AG10803 (cell line): ENCODE data around the gene NRF1.
"Not testable (repeated sequence)": the region's sequence is repeated elsewhere in the genome, so short reads cannot be mapped to it uniquely, and the experiment has no call there.

Experiments
- DNase-seq: peaks from one replicate; pipeline ENCODE4 v3.0.0; 2010; ENCODE audit warnings: low read depth
- H3K4me3 ChIP-seq: 2 replicates; pipeline ENCODE4 v1.5.1; 2011; ENCODE audit warnings: mild to moderate bottlenecking, low read length, control low read depth
- CTCF ChIP-seq: conservative IDR thresholded peaks from 2 replicates; pipeline ENCODE4 v1.5.1; 2011; ENCODE audit warnings: mild to moderate bottlenecking, low read length, control low read depth, inconsistent platforms

Gene NRF1

GRCh38 chr7:129649128-129649690 is 37.7 kb downstream of the NRF1 start:
- no peak overlapping the region for H3K4me3 ChIP-seq
- no peak for TF ChIP-seq CTCF
- no peak for DNase-seq

- H3K4me3 ChIP-seq = no peak overlapping the region
- no peak for DNase-seq
- TF ChIP-seq CTCF = no peak
These were observed 38.7 kb downstream of the NRF1 start for GRCh38 chr7:129650056-129650758.

DNA sequence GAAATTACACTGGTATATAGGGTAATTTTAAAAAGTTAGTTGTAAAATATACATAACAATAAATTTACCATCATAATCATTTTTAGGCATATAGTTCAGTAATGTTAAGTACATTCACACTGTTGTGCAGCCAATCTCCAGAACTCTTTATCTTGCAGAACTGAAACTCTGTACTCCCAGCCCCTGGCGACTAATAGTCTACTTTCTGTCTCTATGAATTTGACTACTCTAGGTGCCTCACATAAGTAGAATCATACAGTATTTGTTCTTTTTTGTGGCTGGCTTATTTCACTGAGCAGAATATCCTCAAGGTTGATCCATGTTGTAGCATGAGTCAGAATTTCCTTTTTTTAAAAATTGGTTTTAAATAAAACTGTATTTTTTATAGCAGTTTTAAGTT is 41.4 kb downstream of the NRF1 start:
- DNase-seq = no peak
- H3K4me3 ChIP-seq = no peak overlapping the region
- no peak for TF ChIP-seq CTCF

DNA sequence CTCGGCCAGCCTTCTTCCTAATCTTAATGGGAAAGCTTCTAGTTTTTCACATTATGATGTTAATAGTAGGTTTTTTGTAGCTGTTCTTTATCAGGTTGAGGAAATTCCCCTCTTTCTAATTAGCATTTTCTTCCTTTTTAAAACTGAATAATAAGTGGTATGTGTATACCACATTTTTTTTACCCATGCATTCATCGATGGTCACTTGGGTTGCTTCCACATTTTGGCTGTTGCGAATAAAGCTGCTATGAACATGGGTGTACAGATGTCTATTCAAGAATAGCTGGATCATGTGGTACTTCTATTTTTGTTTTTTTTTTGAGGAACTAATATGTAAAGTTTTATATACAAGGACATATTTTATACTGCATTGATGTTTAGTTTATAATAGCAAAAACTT is 44.3 kb downstream of the NRF1 start:
- no peak for TF ChIP-seq CTCF
- DNase-seq = no peak
- no peak overlapping the region for H3K4me3 ChIP-seq

DNA sequence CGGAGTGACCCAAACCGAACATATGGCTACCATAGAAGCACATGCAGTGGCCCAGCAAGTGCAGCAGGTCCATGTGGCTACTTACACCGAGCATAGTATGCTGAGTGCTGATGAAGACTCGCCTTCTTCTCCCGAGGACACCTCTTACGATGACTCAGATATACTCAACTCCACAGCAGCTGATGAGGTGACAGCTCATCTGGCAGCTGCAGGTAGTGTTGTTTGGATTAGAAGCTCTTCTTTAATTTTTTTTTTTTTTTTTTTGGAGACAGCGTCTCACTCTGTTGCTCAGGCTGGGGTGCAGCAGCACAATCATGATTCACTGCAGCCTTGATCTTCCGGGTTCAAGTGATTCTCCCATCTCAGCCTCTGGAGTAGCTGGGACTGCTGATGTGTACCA is 45.8 kb downstream of the NRF1 start:
- no peak overlapping the region for H3K4me3 ChIP-seq
- DNase-seq = no peak
- TF ChIP-seq CTCF = no peak

GRCh38 chr7:129659907-129660306 is 48.4 kb downstream of the NRF1 start:
- not testable (repeated sequence) for DNase-seq, H3K4me3 ChIP-seq

DNA sequence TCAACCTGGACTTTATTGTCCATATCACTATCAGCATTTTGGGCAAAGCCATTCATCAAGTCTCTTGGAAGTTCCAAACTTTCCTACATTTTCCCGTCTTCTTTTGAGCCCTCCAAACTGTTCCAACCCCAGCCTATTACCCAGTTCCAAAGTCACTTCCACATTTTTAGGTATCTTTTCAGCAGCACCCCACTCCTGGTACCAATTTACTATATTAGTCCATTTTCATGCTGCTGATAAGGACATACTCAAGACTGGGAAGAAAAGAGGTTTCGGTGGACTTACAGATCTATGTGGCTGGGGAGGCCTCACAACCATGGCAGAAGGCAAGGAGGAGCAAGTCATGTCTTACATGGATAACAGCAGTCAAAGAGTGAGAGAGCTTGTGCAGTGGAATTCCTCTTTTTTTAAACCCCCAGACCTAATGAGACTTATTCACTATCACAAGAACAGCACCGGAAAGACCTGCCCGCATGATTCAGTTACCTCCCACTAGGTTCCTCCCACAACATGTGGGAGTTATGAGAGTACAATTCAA is 50.2 kb downstream of the NRF1 start:
- TF ChIP-seq CTCF = no peak
- H3K4me3 ChIP-seq = no peak overlapping the region
- DNase-seq = no peak

GRCh38 chr7:129663240-129663639 is 51.7 kb downstream of the NRF1 start:
- not testable (repeated sequence) for DNase-seq, H3K4me3 ChIP-seq
